GM12872 (cell line): ENCODE results near the gene ADCY1.

Experiments
- CTCF ChIP-seq: IDR thresholded peaks from 3 replicates; pipeline ENCODE4 v1.5.1; 2011; ENCODE audit warnings: low read depth, mild to moderate bottlenecking, low read length, moderate library complexity; ENCODE audit not compliant: insufficient read depth

ADCY1 gene

DNA sequence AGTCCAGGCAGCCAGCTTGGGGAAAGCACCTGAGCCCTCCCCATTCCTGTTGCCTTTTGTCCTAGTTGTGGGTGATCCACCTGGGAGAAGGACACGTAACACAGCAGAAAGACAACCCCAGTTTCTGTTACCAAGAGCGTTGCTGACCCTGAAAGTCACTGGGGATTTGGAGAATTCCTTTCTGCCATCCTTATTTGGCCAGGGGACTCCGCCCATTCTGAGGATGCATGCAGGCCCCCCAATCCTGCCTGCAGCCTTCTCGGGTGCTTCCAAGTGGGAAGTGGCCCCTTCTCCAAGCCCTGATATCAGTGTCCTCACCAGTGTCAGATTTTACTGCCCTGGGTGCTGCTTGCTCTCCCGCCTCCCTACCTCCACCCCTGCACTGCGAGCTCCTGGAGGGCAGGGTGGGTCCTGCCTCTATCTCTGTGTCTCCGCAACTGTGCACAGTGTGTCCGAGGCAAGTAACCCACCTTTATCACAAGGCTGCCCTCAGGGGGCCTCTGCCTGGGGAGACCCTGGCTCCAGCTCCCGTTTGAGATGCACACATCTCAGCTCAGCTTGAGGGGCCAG, 9.2 kb upstream of the ADCY1 start:
- no peak for TF ChIP-seq CTCF

DNA sequence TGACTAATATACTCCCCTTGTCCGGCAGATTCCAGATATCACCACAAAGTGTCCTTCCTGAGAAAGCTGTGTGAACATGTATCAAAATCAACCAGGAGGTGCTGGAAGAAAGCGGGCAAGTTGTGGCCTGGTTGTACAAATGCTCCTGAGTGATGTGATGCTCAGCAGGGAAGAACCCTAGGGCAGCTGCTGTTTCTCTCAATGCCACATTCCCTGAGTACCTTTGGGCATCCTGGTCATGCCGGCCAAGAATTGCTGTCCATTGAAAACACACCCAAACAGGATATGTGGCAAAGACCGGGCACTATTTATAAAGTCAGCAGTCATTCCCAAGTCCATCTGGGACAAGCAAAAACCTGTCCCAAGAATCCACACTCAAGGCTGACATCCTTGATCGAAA, 7.8 kb upstream of the ADCY1 start:
- no peak for TF ChIP-seq CTCF

- no peak for TF ChIP-seq CTCF
These were observed 7.2 kb upstream of the ADCY1 start for GRCh38 chr7:45566961-45567360.

DNA sequence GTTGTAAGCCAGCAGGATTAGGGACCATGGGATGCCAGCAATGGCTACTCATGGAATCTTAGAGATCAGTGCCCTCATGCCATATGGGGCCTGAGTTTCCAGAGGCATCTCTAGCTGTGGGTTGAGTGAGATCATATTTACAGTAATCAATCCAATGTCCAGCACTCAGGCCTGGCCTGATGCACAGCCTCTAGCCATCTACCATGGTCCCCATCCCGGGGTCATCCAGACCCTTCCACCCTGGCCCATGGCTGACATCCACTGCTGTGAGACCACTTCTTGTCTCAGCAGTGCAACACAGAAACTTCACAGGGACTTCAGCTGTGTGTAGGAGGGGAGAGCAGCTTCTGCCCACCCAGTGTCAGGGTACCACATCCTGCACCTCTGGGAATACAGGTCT, 6.5 kb upstream of the ADCY1 start:
- TF ChIP-seq CTCF: no peak

GRCh38 chr7:45568536-45569289, 5.5 kb upstream of the ADCY1 start:
- TF ChIP-seq CTCF: no peak

DNA sequence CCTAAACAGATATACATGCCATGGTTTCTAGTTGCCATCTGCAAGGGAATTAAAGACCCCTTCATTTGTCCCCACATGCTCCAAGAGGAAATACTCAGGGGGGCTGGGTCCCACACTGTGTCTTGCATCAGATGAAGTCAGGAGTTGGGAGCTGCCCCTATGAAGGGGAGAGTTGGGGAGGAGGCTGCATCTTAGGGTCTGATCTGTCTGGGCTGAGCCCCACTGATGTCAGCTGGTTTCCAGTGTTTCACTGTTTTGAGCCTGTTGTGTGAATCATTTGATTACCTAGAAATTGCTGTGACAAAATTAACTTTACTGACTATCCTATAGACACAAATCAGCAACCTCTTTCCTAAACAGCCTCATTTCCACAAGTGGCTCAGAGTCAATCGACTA, 4.9 kb upstream of the ADCY1 start:
- TF ChIP-seq CTCF: no peak

DNA sequence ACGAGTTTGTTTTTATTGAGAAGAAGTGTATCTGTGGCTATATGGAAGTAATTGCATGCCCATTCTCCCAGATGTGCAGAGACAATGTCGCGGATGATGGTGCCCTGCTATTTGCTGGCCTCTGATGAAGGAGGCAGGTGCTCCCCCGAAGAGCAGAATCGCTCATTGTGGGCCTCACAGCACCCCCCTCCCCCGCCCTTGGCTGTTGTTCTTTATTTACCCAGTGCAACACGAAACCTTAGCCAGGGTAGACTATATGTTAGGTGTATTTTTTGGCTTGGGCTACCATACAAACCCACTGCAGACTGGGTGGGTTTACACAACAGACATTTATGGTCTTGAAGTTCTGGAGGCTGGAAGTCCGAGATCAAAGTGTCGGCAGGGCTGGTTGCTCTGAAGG, 3.4 kb upstream of the ADCY1 start:
- no peak for TF ChIP-seq CTCF
